Astrocyte of the cerebellum (primary cell): Measurements from ENCODE around the gene RIPK4.

ENCODE experiments used
- DNase-seq: peaks from one replicate; pipeline ENCODE4 v3.0.0-alpha.2; 2011; ENCODE audit warnings: low read depth
- H3K4me3 ChIP-seq: 2 replicates; pipeline ENCODE4 v1.5.1; 2011; ENCODE audit warnings: mild to moderate bottlenecking, low read depth, low read length, moderate library complexity
- CTCF ChIP-seq: IDR thresholded peaks from 2 replicates; pipeline ENCODE4 v1.5.1; 2012; ENCODE audit warnings: low read length, low read depth, moderate library complexity, mild to moderate bottlenecking; ENCODE audit errors: missing control alignments
- in situ Hi-C: cut with HindIII; loops from 2 replicates; pipeline ENCODE4 v1.10.0; 2017; ENCODE audit warnings: low sequenced_read_pairs

The RIPK4 gene

GRCh38 chr21:41777951-41778815 is 11.3 kb upstream of the RIPK4 start:
- no peak overlapping the region for H3K4me3 ChIP-seq
- peak; percentile 86 for DNase-seq
- in situ Hi-C loops: loop anchor here (25.0 kb wide), 1 partner anchor 491 kb away; no protein-coding TSS in a partner anchor
- peak; percentile 96 for TF ChIP-seq CTCF

- no peak overlapping the region for H3K4me3 ChIP-seq
- TF ChIP-seq CTCF: no peak
- DNase-seq: no peak
- in situ Hi-C loops: loop anchor here (25.0 kb wide), 1 partner anchor 489 kb away; no protein-coding TSS in a partner anchor
Measured at GRCh38 chr21:41776778-41777177, 9.9 kb upstream of the RIPK4 start.

GRCh38 chr21:41775149-41775472 is 8.3 kb upstream of the RIPK4 start:
- in situ Hi-C loops: loop anchor here (25.0 kb wide), 1 partner anchor 488 kb away; no protein-coding TSS in a partner anchor
- TF ChIP-seq CTCF: no peak
- H3K4me3 ChIP-seq: no peak overlapping the region
- DNase-seq: no peak

GRCh38 chr21:41774467-41775148 is 7.8 kb upstream of the RIPK4 start:
- DNase-seq: no peak
- no peak overlapping the region for H3K4me3 ChIP-seq
- no peak for TF ChIP-seq CTCF
- in situ Hi-C loops: loop anchor here (25.0 kb wide), 1 partner anchor 487 kb away; no protein-coding TSS in a partner anchor

- DNase-seq: no peak
- no peak overlapping the region for H3K4me3 ChIP-seq
- in situ Hi-C loops: no loop called here
- TF ChIP-seq CTCF: no peak
Measured at GRCh38 chr21:41772351-41773080, 5.7 kb upstream of the RIPK4 start.

GRCh38 chr21:41771625-41771945 is 4.7 kb upstream of the RIPK4 start:
- TF ChIP-seq CTCF: no peak
- in situ Hi-C loops: no loop called here
- no peak for DNase-seq
- no peak overlapping the region for H3K4me3 ChIP-seq
